Epithelial cell of esophagus (primary cell): ENCODE data around the gene NHSL1.

ENCODE experiments used
- DNase-seq: peaks from one replicate; pipeline ENCODE4 v3.0.0; 2010; ENCODE audit warnings: low read depth
- H3K4me3 ChIP-seq: 2 replicates; pipeline ENCODE4 v1.5.1; 2011; ENCODE audit warnings: mild to moderate bottlenecking, low read length, control low read depth
- TF ChIP-seq, protein P1 (sequence below): IDR thresholded peaks from 2 replicates; pipeline ENCODE4 v1.5.1; 2011; ENCODE audit warnings: low read depth, mild to moderate bottlenecking, low read length, control low read depth, inconsistent platforms; ENCODE audit not compliant: insufficient read depth; ENCODE audit errors: missing control alignments

Gene NHSL1

GRCh38 chr6:138397128-138398122, 101.9 kb downstream of the NHSL1 start:
- H3K4me3 ChIP-seq = no peak overlapping the region
- TF ChIP-seq, protein P1, sequence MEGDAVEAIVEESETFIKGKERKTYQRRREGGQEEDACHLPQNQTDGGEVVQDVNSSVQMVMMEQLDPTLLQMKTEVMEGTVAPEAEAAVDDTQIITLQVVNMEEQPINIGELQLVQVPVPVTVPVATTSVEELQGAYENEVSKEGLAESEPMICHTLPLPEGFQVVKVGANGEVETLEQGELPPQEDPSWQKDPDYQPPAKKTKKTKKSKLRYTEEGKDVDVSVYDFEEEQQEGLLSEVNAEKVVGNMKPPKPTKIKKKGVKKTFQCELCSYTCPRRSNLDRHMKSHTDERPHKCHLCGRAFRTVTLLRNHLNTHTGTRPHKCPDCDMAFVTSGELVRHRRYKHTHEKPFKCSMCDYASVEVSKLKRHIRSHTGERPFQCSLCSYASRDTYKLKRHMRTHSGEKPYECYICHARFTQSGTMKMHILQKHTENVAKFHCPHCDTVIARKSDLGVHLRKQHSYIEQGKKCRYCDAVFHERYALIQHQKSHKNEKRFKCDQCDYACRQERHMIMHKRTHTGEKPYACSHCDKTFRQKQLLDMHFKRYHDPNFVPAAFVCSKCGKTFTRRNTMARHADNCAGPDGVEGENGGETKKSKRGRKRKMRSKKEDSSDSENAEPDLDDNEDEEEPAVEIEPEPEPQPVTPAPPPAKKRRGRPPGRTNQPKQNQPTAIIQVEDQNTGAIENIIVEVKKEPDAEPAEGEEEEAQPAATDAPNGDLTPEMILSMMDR = no peak
- DNase-seq = no peak

- no peak for DNase-seq
- H3K4me3 ChIP-seq = no peak overlapping the region
- TF ChIP-seq, protein P1 = no peak
These were observed 102.6 kb downstream of the NHSL1 start for GRCh38 chr6:138396709-138397108.

DNA sequence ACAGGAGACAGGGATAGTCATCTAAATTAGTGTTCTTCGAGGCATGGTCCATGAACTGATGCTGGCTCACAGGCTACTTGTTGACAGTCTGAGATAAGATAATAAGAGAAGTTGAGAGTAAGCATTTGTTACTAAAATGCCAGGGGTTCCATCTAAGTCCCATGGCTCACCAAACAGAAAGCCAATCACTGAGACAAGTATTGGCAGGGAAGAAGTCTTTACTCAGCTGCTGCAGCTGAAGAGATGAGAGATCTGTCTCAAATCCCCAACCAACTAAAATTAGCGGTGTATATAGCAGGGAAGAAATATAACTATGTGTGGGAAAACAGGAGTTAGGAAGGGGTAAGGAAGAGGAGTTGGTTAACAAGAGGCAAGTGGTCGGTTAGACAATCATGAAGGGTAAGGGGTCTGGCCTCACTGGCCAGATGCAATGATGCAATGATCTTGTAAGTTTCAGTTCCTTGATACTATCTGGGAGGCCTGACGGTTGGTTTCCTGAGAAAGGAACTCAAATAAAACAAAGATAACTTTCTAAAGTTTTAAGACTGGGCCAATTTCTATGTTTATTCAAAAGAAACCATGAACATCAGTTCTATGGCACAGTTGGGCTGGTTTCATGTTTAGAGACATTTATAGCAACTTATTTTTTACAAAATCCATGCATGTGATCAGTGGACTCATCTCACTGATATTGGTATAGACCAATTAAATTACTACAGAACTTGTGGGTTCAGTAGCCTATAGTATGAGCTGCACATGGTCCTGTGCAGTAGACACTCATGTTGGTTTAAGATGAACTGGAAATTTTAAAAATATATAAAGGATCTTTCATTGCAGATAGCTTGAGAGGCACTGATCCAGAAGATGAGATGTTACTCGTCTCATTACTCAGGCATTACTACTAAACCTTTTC, 105.2 kb downstream of the NHSL1 start:
- H3K4me3 ChIP-seq = no peak overlapping the region
- TF ChIP-seq, protein P1 = no peak
- no peak for DNase-seq

DNA sequence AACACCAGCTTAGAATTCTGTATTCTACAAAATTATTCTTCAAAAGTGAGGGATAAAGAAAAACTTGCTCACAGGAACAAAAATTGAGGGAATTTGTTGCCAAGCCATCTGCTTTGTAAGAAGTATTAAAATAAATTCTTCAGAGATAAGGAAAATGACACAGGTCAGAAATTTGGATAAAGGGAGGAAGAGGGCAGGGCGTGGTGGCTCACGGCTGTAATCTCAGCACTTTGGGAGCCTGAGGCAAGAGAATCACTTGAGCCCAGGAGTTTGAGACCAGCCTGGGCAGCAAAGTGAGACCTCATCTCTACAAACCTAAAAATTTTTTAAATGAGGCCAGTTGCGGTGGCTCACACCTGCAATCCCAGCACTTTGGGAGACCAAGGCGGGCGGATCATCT, 109.7 kb downstream of the NHSL1 start:
- no peak overlapping the region for H3K4me3 ChIP-seq
- TF ChIP-seq, protein P1 = no peak
- no peak for DNase-seq

DNA sequence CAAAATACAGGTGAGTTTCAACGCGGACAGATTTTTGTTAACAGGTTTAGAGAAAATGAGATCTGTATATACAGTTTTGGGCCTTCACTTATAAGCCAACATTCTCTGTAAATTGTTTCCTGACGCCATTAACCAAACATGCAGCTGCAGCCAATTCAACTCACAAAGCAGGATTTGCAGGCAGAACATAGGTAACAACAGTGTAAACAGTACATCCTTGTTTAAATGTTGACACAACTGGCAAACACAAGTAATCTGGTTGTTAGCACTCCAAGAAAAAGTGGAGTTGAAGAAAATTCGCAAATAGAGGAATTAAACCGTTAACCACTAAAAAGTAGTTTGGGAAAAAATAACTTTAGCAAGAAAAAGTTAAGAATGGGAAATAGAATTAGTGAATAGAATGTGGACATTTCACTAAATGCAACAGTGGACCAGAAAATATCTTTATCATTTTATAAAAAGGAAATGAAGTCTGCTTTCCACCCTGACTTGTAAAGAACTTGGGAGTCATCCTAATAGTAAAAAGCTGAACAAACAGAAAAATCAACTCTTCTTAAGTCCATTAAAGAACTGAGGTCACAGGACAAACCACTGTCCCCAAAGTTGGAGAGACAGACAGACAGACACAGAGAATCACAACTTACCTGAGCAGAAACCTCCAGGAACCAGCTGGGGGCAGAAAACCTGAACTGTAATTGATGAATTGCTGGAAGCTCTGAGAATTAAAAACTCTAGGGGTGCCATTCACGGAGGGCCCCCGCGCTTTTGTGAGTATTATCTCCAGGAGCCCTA, 111.5 kb downstream of the NHSL1 start:
- TF ChIP-seq, protein P1 = no peak

GRCh38 chr6:138386897-138387296, 112.4 kb downstream of the NHSL1 start:
- no peak for DNase-seq
- TF ChIP-seq, protein P1 = no peak
- H3K4me3 ChIP-seq = no peak overlapping the region

More for the DNA sequence above, 111.5 kb downstream of the NHSL1 start:
- no peak overlapping the region for H3K4me3 ChIP-seq
- peak; percentile 27 for DNase-seq
